ENCODE results near the gene LRP1.

DNA sequence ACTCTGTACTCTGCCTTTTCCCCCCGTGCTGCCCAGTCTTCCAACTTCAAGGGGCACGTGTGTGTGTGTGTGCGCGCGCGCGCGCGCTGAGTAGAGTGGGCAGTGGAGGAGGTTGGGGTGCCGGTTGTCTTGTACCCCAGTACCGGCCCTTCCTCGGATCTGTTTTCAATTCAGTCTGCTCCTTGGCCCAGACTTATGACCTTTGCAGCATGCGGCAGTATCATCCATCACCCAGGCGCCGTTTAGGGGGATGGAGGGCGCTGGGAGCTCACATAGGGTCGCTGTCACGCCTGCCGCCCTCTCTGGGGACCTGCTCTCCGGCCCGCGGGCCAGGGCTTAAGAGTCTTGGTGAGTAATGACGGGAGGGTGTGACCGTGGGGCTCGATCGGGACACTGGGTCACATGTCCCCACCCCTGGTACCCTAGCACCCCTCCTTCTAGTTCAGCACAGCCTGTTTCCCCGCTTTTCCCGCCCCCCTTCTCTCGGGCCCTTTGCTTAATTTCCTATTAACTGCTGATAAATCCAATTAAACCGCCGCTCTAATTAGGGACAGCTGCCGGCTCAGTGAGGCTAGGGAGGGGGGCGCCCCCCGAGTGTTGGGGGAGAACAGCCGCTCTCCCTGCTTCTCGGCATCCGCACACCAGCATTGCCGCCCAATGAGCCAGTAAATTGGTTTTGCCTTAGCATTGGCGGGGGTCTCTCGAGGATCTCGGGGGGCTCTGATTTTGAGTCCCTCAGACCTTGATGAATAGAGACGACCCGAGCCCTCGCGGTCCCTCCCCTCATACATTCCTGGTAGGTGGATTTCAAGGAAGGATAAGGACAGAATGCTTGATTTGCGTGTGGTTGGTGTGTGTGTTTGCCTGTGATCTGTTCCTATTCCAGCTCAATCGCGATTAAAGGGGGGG, 113.4 kb downstream of the LRP1 start:
- TF ChIP-seq ETV6 (CRISPR knock-in tag; conservative IDR thresholded peaks at IDR 0.05): no peak
- TF ChIP-seq TCF12 (IDR thresholded peaks at IDR 0.05): no peak
- no peak for TF ChIP-seq TCF12 (CRISPR knock-in tag; IDR thresholded peaks at IDR 0.05)
- no peak for TF ChIP-seq ZNF674 (CRISPR knock-in tag; IDR thresholded peaks at IDR 0.05; ENCODE audit: low read depth)
- TF ChIP-seq, protein P1, sequence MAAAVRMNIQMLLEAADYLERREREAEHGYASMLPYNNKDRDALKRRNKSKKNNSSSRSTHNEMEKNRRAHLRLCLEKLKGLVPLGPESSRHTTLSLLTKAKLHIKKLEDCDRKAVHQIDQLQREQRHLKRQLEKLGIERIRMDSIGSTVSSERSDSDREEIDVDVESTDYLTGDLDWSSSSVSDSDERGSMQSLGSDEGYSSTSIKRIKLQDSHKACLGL (CRISPR knock-in tag; IDR thresholded peaks at IDR 0.05): no peak
- TF ChIP-seq ZNF138 (CRISPR knock-in tag; IDR thresholded peaks at IDR 0.05; ENCODE audit: low read depth): no peak
- no peak for TF ChIP-seq GABPB1 (CRISPR knock-in tag; IDR thresholded peaks at IDR 0.05)
- TF ChIP-seq EP300 (IDR thresholded peaks at IDR 0.05; ENCODE audit: low read depth in 2 of 2, low read length in 2 of 2): no peak
- TF ChIP-seq EP300 (CRISPR knock-in tag; IDR thresholded peaks at IDR 0.05; ENCODE audit: borderline replicate concordance): no peak
- no peak for TF ChIP-seq ZNF18 (CRISPR knock-in tag; IDR thresholded peaks at IDR 0.05; ENCODE audit: insufficient replicate concordance)
- no peak for TF ChIP-seq ZNF275 (CRISPR knock-in tag; IDR thresholded peaks at IDR 0.05; ENCODE audit: borderline replicate concordance)
- TF ChIP-seq POLR2A (IDR thresholded peaks at IDR 0.05; ENCODE audit: insufficient read depth in 1 of 2, low read depth in 2 of 2, low read length in 2 of 2): no peak
- no peak for TF ChIP-seq POLR2AphosphoS5 (IDR thresholded peaks at IDR 0.05; ENCODE audit: low read depth, low read length)

Measured in HepG2 (cell line).